ENCODE data around the gene OPTC.

- TF ChIP-seq EZH2 (IDR thresholded peaks at IDR 0.05; ENCODE audit: borderline replicate concordance, low read depth, low read length) (no peak), KLF10 (CRISPR knock-in tag; IDR thresholded peaks at IDR 0.05) (no peak), CBX1 (IDR thresholded peaks at IDR 0.05; ENCODE audit: low read depth) (no peak), CTCF (IDR thresholded peaks at IDR 0.05 in 2 of 3, conservative IDR thresholded peaks at IDR 0.05 in 1 of 3; ENCODE audit: insufficient read depth in 2 of 3, low read depth in 1 of 3, low read length in 3 of 3) (no peak), FOXK2 (conservative IDR thresholded peaks at IDR 0.05 in 1 of 2, IDR thresholded peaks at IDR 0.05 in 1 of 2; ENCODE audit: low read depth in 2 of 2) (no peak), ZNF592 (IDR thresholded peaks at IDR 0.05) (no peak), PREB (CRISPR knock-in tag; IDR thresholded peaks at IDR 0.05) (no peak), FOXP1 (CRISPR knock-in tag; IDR thresholded peaks at IDR 0.05) (no peak), ZBTB26 (CRISPR knock-in tag; IDR thresholded peaks at IDR 0.05) (no peak), ZNF512 (tag; IDR thresholded peaks at IDR 0.05) (no peak), STAG1 (CRISPR knock-in tag; IDR thresholded peaks at IDR 0.05; ENCODE audit: borderline replicate concordance) (no peak)
Measured at GRCh38 chr1:203512848-203513584, 19.1 kb downstream of the OPTC start.

Data from K562 (cell line).